HS-27A (cell line): ENCODE data around the gene RTN4RL2.
"Not testable (repeated sequence)": the region's sequence is repeated elsewhere in the genome, so short reads cannot be mapped to it uniquely, and the experiment has no call there.

Experiments used
- DNase-seq: peaks from one replicate; pipeline ENCODE4 v3.0.0-alpha.2; 2012; ENCODE audit warnings: low read depth, missing footprints

RTN4RL2 gene

DNA sequence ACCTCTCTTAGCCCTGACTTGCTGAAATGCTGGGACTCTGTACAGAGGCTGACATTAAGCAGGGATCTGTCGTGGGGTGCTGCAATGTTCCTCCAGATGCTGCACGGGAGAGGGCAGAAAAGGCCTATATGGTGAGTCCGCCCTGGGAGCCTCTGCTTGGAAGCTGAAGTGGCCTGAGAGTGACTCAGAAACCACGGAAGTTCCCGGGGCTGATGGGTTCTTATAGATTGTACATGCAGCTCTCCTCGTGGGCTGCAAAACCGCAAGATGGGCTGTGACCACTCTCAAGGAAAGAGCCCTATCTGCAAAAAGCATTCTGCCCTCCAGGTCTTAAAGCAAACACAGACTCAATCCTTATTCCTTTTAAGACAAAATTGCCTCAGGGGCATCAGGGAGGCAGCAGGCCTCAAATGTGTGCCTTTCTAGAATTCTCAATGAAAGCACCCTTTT is 27.6 kb upstream of the RTN4RL2 start:
- DNase-seq = no peak

DNA sequence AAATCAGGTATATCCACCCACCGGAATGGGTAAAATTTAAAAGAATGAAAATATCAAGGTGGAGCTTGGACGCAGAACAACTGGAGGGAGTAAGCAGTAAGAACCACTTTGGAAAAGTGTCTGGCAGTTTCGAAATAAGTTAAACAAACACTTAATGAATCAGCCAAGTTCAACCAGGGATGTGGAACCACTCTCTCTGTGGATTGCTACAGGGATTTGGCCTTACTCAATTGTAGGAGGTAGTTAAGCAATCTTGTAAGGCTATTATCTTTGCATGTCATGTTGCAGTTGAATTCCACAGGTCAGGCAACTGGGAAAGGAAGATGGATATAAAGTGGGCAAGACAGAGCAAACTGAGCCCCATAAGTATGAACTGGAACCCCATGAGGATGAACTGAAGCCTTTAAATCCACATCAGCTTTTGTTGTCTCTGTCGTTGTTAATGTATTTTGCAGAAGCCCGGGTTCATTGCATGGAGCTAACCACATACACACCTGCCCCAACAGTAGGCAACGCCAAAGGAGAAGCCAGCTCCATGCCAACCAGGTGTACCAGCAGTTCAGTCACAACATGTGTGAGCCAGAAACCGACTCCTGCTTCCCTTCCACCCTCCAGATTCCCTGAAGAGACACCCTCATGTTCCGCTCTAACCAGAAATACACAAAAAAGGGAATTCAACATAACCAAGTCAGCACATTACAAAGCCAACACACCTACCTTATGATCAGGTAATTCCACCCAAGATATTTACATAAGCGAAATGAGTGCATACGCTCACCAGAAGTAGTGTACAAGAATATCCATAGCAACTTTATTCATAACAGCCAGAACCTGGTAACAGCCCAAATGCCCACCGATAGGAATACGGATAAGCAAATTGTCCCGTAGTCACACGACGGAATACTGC is 25.4 kb upstream of the RTN4RL2 start:
- DNase-seq = no peak

DNA sequence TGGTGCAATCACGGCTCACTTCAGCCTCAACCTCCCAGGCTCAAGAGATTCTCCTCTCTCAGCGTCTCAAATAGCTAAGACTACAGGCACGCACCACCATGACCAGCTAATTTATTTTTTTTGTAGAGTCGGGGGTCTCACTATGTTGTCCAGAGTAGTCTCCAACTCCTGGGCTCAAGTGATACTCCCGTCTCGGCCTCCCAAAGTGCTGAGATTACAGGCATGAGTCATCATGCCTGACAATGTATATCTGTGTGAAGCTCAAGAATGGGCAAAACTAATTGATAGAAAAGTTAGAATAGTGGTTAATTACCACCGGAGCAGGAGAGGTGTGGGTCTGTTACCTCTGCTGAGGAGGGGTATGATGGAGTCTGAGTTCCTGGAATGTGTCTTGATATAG is 24.3 kb upstream of the RTN4RL2 start:
- DNase-seq = no peak

DNA sequence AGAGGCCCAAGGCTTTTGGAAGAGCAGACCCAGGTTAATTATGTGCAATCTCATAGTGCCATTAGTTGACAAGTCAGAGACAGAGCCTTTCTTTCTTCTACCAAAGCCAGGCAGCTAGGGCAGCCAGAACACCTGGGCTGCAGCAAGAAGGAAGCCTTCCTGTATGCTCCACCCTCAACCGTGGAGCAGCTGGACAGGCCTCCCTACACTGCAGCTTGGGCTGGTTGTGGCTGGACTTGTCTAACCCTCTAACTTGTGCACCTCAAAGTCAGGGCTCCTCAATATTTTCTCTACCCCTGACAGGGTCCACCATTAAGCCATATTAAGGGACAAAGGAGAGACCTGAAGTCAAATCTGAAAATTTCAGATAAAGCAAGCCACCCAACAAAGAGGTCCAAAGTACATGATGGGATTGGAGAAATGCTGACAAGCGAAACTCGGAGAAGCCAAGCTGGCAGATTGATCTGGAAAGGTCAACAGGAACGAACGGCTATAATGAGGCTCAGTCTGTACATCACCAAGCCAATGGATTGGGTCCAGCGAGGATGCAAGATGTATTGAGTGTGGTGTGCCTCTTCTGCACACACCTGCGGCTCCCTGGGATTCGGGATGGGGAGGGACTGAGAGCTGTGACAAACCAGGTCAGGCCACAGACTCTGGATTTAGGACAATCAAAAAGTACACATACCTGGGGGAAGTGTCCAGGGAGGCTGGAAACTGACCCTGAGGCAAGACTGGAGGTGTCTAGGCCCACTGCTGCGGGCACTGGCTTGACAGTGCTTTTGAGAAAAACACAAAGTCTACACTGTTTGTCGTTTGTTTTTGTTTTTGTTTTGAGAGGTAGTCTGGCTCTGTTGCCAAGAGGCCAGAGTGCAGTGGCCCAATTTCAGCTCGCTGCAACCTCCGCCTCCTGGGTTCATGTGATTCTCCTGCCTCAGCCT is 21.7 kb upstream of the RTN4RL2 start:
- no peak for DNase-seq

DNA sequence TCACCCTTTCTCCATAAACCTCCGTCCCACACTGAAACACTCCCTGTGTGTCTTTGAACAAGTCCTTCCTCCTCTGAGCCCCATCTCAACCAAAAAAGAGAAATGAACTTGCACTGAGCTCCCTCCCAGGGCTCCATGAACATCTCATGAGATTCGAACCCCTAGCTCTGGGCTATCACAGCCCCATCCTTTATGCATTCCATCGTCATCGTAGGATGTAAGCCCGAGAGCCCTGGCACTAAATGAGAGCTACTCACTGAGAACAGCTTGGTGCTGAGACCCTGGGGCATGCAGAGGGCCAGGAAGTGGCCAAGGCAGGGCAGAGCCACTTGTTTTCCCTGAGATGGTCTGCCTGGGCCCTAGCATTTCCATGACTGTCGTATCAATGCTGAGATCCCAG is 20.5 kb upstream of the RTN4RL2 start:
- no peak for DNase-seq

DNA sequence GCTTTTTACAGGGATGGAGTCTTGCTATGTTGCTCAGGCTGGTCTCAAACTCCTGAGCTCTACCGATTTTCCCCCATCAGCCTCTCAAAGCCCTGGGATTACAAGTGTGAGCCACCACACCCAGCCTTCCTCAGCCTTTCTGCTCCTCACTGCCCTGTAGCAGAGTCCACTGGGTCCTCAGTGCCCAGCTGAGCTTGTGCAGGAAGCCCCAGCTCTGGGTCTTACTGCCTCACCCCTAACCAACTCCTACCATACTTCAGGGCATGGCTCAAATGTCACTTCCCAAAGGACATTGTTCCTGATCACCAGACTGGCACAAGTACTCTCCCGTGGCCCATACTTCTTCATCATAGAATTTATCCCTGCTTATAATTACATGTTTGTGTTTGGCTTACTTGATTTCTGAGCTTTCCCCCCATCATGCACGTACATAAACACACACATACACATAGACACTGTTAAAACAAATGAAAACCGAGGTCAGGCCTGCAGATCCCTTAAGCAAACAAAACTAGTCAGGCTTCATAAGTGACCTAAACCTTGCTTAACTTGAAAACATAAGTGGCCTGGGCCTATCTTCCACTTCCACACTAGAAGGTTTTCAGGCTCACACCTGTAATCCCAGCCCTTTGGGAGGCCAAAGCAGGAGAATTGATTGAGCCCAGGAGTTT is 19.4 kb upstream of the RTN4RL2 start:
- no peak for DNase-seq

DNA sequence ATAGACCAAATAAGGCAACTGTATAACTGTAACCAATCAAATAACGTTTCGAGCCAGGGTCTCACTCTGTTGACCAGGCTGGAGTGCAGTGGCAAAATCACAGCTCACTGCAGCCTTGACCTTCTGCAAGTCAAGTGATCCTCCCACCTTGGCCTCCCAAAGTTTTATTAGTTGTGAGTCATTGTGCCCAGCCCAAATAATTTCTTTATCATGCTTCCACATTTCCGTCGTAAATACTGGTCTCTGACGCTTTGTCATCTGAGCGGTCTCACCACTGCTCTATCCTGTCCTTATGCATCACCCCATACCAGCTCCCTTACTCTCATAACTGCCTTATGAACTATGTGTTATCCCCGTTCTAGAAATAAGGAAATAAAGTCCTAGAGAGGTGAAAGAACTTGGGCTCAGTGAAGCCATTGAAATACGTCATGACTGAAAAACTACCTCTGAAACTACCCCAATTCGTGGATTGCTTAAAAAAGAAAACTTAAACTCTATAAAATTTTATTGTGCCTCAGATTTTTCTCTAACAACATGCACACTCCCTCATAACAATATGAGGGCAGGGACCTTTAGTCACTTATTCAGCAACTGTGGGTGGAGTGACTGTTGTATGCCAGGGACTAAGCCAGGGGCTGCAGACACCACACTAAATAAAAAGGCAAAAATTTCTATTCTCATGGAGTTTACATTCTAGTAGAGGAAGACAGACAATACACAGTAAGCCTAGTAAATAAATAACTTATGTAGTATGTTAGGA is 15.8 kb upstream of the RTN4RL2 start:
- no peak for DNase-seq

DNA sequence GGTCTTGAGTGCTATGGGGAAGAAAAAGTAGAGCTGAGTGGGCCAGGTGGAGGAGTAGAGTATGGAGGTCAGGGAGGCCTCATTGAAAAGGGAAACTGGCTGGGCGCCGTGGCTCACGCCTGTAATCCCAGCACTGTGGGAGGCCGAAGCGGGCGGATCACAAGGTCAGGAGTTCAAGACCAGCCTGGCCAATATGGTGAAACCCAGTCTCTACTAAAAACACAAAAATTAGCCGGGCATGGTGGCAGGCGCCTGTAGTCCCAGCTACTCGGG is 15.3 kb upstream of the RTN4RL2 start:
- not testable (repeated sequence) for DNase-seq

DNA sequence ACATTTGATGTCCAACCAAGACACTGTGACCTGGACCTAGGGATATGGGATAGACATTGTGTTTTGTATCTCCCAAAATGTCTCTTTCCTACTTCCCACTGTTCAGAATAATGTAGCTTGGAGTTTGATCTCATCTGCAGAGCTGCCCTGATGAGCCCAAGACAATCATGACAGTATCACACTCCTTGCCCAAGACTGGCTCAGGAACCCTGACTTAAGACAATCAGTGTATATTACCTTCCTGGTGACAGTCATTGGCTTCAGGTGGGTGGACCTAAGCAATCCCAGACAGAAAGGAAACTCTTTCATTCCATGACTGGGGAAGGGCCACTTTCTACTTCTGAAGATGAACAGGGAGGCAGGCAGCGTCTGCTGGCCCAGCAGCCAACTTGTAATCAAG is 14.3 kb upstream of the RTN4RL2 start:
- DNase-seq = no peak

DNA sequence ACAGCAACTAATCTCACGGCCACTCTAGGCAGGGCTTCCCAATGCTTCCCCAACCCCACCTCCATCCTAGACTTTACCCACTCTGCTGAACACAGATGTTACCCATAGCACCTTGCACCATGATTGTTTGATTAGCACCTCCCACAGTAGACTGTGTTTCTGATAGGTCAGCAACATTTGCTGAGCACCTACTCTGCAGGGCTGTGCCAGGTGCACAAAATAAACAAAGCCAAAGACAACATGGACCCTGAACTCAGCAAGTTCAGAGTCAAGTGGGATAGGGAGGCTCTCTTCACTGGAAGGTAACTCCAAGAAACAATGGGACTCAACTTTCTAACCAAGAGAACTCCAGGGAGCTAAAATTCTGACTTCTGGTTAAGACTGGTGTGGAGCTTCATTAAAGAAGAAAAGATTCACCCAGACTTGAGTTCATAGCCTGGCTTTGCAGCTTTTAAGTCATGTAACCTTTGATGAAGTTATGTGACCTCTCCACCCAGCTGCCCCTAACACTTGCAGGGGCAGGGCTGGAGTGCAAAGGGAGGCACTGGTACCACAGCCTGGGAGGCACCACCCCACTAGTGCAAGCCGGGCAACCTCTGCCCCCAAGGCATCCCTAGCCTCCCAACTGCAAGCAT is 6.7 kb upstream of the RTN4RL2 start:
- no peak for DNase-seq

DNA sequence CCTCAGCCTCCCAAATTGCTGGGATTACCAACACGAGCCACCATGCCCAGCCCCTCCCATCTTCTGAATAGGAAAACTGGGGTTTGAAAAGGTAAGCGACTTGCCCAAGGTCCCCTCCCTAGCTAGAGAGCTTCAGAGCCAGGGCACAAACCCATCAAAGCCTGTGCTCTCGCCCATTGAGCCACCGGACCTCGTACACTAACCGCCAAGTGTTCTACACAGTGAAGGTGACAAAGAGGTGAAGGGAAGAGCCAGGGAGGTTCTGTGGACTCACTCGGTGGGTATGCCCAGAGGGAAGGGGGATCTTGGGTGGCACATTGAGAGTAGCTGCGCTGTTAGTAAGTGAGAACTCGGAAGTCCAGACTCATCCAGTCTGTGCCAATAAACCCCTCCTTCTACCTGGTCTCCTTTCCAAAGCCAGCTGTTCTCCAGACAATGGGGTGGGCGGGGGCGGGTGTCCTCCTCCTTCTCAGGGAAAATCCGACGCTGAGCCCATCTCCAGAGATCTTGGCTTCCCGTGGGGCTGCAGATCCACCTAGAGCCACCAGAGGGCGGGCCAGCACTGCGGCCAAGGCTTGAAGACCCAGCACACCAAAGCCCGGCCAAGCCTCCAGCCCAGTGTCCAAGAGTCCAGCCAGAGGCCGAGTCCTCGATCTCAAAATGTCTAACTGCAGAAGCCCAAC is 3.2 kb upstream of the RTN4RL2 start:
- DNase-seq = peak; percentile 61

DNA sequence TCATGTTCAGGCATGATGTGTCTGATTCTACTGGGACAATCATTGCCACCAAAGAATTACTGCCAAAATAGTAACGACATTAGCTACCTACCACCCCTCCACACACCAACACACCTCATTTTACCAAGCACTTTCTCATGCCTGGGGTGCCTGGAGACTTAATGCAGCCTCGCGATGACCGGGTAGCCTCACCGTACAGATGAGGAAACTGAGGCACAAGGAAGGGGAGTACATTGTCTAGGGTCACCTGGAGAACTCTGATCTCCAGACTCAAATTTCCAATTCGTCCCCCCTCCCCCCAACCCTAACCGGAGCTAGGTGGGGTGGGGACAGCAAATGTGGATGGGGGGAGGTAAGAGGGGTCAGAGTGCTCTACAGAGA is 2.7 kb upstream of the RTN4RL2 start:
- no peak for DNase-seq

DNA sequence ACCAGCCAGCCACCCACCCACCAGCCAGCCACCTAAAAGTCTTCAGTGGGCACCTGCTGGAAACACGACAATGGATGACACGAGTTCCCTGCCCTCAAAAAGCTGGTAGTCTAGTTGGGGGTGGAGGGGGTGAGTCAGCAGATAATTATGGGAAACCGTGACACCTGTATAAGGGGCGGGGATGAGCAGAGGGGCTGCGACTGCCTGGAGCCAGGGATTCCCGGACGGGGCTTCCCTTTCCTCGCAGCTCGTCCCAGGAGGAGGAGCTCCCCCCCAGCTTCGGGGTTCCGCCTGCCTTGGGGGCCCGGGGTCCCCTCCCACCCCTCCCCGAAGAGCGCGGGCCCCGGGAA is 2.3 kb upstream of the RTN4RL2 start:
- DNase-seq = no peak

DNA sequence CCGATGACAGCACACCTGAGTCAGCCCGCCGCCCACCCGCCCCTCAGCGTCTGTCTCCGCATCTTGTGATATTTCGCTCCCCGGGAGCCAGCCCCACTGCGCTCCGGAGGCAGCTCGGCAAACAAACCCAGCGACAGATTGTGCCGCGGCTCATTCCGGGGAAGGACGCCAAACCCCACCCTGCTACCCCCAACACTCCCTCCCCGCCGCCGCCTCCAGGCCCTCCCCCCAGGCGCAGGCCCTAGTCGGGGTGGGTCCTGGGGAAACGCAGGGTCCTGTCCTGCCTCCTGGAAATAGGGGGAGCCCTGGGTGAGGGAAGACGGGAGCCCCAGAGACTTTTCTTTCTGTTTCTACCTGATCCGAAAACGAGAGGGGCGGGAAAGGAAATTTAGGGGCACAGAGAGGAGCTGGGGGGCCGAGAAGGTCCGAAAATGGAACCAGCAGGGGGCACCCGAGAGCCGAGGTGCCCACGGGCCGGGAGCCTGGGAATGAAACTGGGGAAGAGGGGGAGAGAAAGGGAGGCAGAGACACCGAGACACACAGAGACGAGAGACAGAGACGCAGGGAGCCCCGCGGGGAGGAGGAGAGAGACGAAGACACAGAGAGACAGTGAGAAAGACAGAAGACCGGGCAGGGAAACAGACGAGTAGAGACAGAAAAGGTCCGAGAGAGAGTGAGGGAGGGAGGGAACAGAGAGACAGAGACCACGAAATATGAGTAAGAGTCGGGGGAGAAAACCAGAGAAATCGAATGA is 1.7 kb upstream of the RTN4RL2 start:
- no peak for DNase-seq

DNA sequence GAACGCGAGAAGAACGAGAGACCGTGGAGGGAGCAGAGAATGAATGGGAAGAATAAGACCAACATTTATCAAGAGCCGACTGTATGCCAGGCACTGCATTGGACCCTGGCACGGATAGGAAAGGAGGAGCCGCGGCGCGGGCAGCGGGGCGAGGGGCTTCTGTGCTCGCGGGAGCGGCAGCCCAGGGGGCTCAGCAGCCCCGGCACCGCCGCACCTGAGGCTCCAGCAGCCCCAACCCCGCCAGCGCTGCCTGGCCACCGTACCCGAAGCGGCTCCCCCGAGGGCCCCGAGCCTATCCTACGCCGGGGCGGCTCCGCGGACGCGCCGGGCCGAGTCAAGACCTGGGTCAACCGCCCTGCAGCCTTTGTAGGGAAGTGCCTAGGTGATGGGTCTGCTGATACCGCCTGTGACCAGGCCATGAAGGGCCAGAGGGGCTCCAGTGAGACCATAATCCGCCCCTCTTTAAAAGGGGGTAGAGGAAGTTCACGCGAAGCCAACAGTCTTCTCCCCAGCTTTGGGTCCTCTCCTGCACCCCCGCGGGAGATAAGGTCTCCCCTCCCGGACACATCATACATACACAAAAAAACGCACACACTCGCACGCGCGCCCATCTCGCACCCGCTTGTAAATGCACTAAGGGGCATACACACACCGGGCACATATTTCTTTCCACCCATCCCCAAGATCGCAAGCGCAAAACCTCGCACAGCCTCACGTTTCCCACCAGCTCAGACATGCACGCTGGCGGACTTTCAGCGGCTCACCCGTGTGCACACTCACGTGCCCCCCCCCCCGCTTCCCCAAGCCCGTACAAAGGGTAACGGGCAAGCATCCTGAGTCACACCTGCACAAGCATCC is 935 bp upstream of the RTN4RL2 start:
- DNase-seq = no peak

DNA sequence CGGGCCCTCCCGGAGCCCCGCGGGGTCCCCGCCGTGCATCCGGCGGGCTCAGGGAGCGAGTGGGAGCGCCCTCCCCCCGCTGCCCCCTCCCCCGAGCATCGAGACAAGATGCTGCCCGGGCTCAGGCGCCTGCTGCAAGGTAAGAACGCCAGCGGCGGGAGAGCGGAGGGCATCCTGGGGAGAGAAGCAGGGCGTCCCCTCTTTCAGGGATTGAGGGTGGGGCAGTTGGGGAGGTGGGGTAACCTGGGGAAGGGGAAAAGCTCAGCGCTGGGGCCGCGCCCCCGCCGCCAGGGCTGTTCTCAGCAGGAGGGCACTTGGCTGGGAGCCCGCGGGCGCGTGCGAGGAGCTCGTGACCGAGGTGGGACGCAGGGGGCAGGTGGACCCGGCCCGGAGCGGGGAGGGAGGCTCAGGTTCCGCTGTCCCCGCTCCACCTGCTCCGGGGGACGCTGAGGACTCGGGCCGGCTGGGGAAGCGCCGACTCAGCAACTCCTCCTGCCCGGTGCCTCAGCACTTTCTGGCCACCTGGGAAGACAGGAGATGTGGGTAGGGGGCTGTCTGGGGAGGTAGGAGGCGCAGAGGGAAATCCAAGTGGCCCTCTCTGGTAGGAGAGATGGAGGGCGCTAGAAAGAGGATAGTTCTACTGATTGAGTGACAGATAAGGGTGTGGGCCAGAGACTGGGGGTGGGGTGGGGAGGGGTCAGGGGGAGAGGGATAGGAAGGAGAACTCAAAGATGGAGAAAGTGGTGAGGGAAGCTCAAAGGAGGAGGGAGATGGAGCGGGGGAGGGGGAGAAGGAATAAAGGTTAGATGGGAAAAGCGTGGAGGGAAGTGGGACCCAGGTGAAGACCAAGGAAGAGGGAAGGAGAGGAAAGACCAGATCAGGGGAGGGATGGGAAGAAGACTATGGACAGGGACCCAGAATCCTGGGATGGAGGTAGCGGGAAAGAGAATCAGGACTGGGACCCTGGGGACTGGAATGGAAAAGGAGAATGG is 726 bp downstream of the RTN4RL2 start:
- no peak for DNase-seq

DNA sequence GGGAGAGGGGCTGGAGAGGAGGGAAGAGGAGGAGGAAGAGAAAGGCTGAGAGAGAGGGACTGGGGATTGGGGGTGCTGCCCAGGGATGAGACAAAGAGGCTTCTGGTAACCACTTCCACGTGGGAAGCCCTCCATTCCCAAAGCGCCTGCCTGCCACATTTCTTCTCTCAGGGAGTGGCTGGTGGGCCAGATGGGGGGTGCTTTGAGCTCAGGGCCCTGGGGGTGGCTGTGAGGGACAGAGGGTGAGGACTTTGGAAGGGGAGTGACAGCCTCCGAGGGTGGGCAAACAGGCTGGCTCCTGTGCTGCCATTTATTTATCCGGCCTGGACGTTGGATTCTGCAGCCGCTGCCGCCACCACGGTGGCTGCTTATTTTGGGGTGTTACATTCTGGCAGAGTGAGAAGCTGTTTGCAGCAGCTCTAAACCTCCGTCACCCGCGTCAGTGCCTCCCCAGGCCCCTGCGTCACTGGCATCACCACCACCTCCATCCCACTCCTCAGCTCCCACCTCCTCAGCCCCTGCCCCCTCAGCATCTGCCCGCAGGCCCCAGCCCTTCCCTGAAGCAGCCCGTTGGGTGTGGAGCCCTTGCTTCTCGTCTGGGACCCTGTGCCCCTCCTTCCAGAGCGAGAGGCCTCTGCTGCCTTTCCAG is 1.6 kb downstream of the RTN4RL2 start:
- DNase-seq = no peak
